Esophagus muscularis mucosa (tissue), 4 donors: ENCODE data around the gene IFNA4.

Experiments
- CTCF ChIP-seq, 3 experiments: fragments of 200-600 bp in 2 of 3; fragments of 450-650 bp in 1 of 3; sonication (generic) in 2 of 3; IDR thresholded peaks; one replicate each; pipeline ENCODE4 v1.5.1; 2017 to 2019; ENCODE audit warnings: antibody characterized with exemption in 3 of 3, mild to moderate bottlenecking in 2 of 3, moderate library complexity in 1 of 3
- EP300 ChIP-seq: sonication (generic); formaldehyde crosslinking; IDR thresholded peaks from one replicate; pipeline ENCODE4 v1.6.1; 2017; ENCODE audit warnings: antibody characterized with exemption
- POLR2A ChIP-seq: fragments of 450-650 bp; IDR thresholded peaks from one replicate; pipeline ENCODE4 v1.6.1; 2017; ENCODE audit warnings: antibody characterized with exemption, moderate library complexity, mild to moderate bottlenecking, low read depth
- POLR2AphosphoS5 ChIP-seq, 2 donors: sonication (generic); formaldehyde crosslinking; IDR thresholded peaks; one replicate each; pipeline ENCODE4 v1.6.1; 2017; ENCODE audit warnings: antibody characterized with exemption in 2 of 2

GRCh38 chr9:21228122-21228521 lies 40.7 kb upstream of the IFNA4 start, which contains the start of gene IFNA17:
- TF ChIP-seq CTCF (IDR thresholded peaks at IDR 0.05) = no peak
- TF ChIP-seq POLR2AphosphoS5 (IDR thresholded peaks at IDR 0.05) = no peak
- no peak for TF ChIP-seq POLR2A
- no peak for TF ChIP-seq EP300
